K562 (cell line): Measurements from ENCODE around the gene NPIPB2. TPM values are rescaled to one million over a fixed set of nuclear protein-coding genes. Genes with fewer than 3 reads are reported as not detected.

Source experiments
- CBX8 ChIP-seq: fragments of 200-600 bp; sonication (generic); IDR thresholded peaks from 2 replicates; pipeline ENCODE4 v1.6.1; 2012; ENCODE audit warnings: borderline replicate concordance, mixed run types, low read depth, mild to moderate bottlenecking, moderate library complexity, mixed read lengths, low read length, control low read depth, inconsistent platforms; ENCODE audit not compliant: poor library complexity, severe bottlenecking; ENCODE audit errors: extremely low read depth
- ELK1 ChIP-seq: sonication (generic); formaldehyde crosslinking; IDR thresholded peaks from 2 replicates; pipeline ENCODE4 v1.8.1; 2022; ENCODE audit warnings: missing genetic modification reagents
- GTF2F1 ChIP-seq: IDR thresholded peaks from 2 replicates; pipeline ENCODE4 v1.6.1; 2011; ENCODE audit warnings: low read depth, low read length, improper control_type of control experiment
- MEF2D ChIP-seq: conservative IDR thresholded peaks from 2 replicates; pipeline ENCODE4 v1.6.1; 2016; ENCODE audit warnings: low read depth, missing genetic modification characterization, missing compliant biosample characterization
- MIER1 ChIP-seq: fragments of 450-650 bp; IDR thresholded peaks from 2 replicates; pipeline ENCODE4 v1.6.1; 2016; ENCODE audit warnings: antibody characterized with exemption, mild to moderate bottlenecking, low read depth
- NCOA1 ChIP-seq: fragments of 450-650 bp; IDR thresholded peaks from 2 replicates; pipeline ENCODE4 v1.6.1; 2016; ENCODE audit warnings: low read depth
- NEUROD1 ChIP-seq: fragments of 150-350 bp; IDR thresholded peaks from 2 replicates; pipeline ENCODE4 v1.6.1; 2014; ENCODE audit warnings: borderline replicate concordance, low read length, low read depth; ENCODE audit not compliant: partially characterized antibody
- NONO ChIP-seq, 2 experiments: fragments of 200-400 bp in 1 of 2; fragments of 450-650 bp in 1 of 2; formaldehyde crosslinking in 1 of 2; IDR thresholded peaks; 2 replicates each; pipeline ENCODE4 v1.6.1; 2017; ENCODE audit warnings: low read depth in 2 of 2, mild to moderate bottlenecking in 2 of 2, moderate library complexity in 2 of 2, low read length in 1 of 2
- PHF8 ChIP-seq: fragments of 200-600 bp; sonication (generic); IDR thresholded peaks from 2 replicates; pipeline ENCODE4 v1.6.1; 2012; ENCODE audit warnings: mixed run types, mild to moderate bottlenecking, inconsistent platforms, low read length, moderate library complexity, borderline replicate concordance
- PRPF4 ChIP-seq: fragments of 200-400 bp; formaldehyde crosslinking; IDR thresholded peaks from one replicate; pipeline ENCODE4 v1.6.1; 2017; ENCODE audit warnings: low read length, low read depth, mild to moderate bottlenecking; ENCODE audit not compliant: insufficient read depth, poor library complexity, severe bottlenecking
- SMARCA4 ChIP-seq: fragments of 450-650 bp; IDR thresholded peaks from 2 replicates; pipeline ENCODE4 v1.6.1; 2016
- SMARCE1 ChIP-seq: fragments of 450-650 bp; IDR thresholded peaks from 2 replicates; pipeline ENCODE4 v1.7.1; 2016; ENCODE audit warnings: mild to moderate bottlenecking
- TEAD1 ChIP-seq, 2 experiments: fragments of 450-650 bp in 1 of 2; sonication (generic) in 1 of 2; formaldehyde crosslinking; IDR thresholded peaks; 2 replicates each; pipeline versions ENCODE4 v1.4.0 to v1.8.0; 2020 to 2022; ENCODE audit warnings: mild to moderate bottlenecking in 2 of 2, missing genetic modification reagents in 1 of 2
- TRIM28 ChIP-seq: fragments of 450-650 bp; IDR thresholded peaks from 2 replicates; pipeline ENCODE4 v1.6.1; 2017
- U2AF1 ChIP-seq: fragments of 200-400 bp; formaldehyde crosslinking; optimal IDR thresholded peaks from 2 replicates; pipeline ENCODE3; 2017; ENCODE audit warnings: mild to moderate bottlenecking, low read depth, low read length, moderate library complexity
- ZBTB12 ChIP-seq: fragments of 250-450 bp; sonication (Bioruptor Pico); IDR thresholded peaks from 2 replicates; pipeline ENCODE4 v1.4.0; 2020
- ZEB2 ChIP-seq: fragments of 450-650 bp; IDR thresholded peaks from 2 replicates; pipeline ENCODE4 v1.6.1; 2016
- ZNF24 ChIP-seq: fragments of 450-650 bp; IDR thresholded peaks from 2 replicates; pipeline ENCODE4 v1.6.1; 2016
- ZNF277 ChIP-seq: fragments of 250-450 bp; sonication (Bioruptor Pico); IDR thresholded peaks from 2 replicates; pipeline ENCODE4 v1.8.0; 2022; ENCODE audit warnings: inconsistent platforms, mild to moderate bottlenecking, moderate library complexity, borderline replicate concordance
- ZNF695 ChIP-seq: fragments of 450-650 bp; formaldehyde crosslinking; IDR thresholded peaks from 2 replicates; pipeline ENCODE4 v1.4.0; 2020; ENCODE audit warnings: mild to moderate bottlenecking, moderate library complexity
- ZNF76 ChIP-seq: fragments of 250-450 bp; sonication (Bioruptor Pico); IDR thresholded peaks from 2 replicates; pipeline ENCODE4 v1.4.0; 2020; ENCODE audit warnings: mild to moderate bottlenecking, moderate library complexity, borderline replicate concordance
- polyA plus RNA-seq, 8 experiments: library from polyadenylated mRNA; depleted of rRNA in 4 of 8; stranded (reverse) in 5 of 8; unstranded in 3 of 8; fragments of >200 nt; fragmentation: Nextera tagmentation in 2 of 8; fragmentation: Illumina TruSeq in 1 of 8; extraction: Ambion mirVana in 2 of 8; extraction: Trizol in 1 of 8; gene quantifications; 2 replicates each; pipeline versions ENCODE4 v1.2.1 to v1.2.3, GENCODE V29; 2011 to 2014; ENCODE audit warnings: inconsistent platforms in 1 of 8, missing spikeins in 1 of 8
- total RNA-seq, 7 experiments: library from RNA; depleted of rRNA in 6 of 7; stranded (reverse); fragments of >200 nt in 6 of 7; fragmentation: Illumina TruSeq in 2 of 7; extraction: Trizol in 2 of 7; gene quantifications; 2 replicates each; pipeline versions ENCODE4 v1.2.1 to v1.2.3, GENCODE V29; 2011 to 2021; ENCODE audit warnings: low replicate concordance in 1 of 7
- TF ChIP-seq, protein P1 (sequence below): fragments of 150-350 bp; IDR thresholded peaks from 2 replicates; pipeline ENCODE4 v1.6.1; 2014; ENCODE audit warnings: low read depth, mild to moderate bottlenecking, low read length, borderline replicate concordance

NPIPB2 gene
- total and polyA plus RNA-seq, 9 of the 15 experiments (the other 6 are each of a cell fraction or from before 2014, with no cell fraction given), result 0.21 to 2.9 (median 1.6) TPM; not detected in 1

GRCh38 chr16:11916524-11917285 is 25.1 kb downstream of the NPIPB2 start (continued):
- no peak for TF ChIP-seq PRPF4
- peak; percentile 47; the same call in 1 of the 2 replicates for TF ChIP-seq SMARCA4
- no peak for TF ChIP-seq NONO (IDR thresholded peaks at IDR 0.05; ENCODE audit: low read depth in 2 of 2, low read length in 1 of 2)
- TF ChIP-seq TRIM28, result no peak
- TF ChIP-seq ZNF76 (CRISPR knock-in tag), result no peak
- no peak for TF ChIP-seq MEF2D (tag)
- TF ChIP-seq ZEB2, result no peak
- no peak for TF ChIP-seq ZNF695
- peak; percentile 68; the same call in 1 of the 2 replicates for TF ChIP-seq MIER1
- no peak for TF ChIP-seq ZNF277 (CRISPR knock-in tag)
- no peak for TF ChIP-seq ZNF24
- TF ChIP-seq U2AF1, result no peak
- TF ChIP-seq NEUROD1, result no peak
- TF ChIP-seq CBX8, result no peak
- TF ChIP-seq ZBTB12, result no peak
- TF ChIP-seq ELK1 (CRISPR knock-in tag), result no peak
- TF ChIP-seq GTF2F1, result no peak
- TF ChIP-seq, protein P1, sequence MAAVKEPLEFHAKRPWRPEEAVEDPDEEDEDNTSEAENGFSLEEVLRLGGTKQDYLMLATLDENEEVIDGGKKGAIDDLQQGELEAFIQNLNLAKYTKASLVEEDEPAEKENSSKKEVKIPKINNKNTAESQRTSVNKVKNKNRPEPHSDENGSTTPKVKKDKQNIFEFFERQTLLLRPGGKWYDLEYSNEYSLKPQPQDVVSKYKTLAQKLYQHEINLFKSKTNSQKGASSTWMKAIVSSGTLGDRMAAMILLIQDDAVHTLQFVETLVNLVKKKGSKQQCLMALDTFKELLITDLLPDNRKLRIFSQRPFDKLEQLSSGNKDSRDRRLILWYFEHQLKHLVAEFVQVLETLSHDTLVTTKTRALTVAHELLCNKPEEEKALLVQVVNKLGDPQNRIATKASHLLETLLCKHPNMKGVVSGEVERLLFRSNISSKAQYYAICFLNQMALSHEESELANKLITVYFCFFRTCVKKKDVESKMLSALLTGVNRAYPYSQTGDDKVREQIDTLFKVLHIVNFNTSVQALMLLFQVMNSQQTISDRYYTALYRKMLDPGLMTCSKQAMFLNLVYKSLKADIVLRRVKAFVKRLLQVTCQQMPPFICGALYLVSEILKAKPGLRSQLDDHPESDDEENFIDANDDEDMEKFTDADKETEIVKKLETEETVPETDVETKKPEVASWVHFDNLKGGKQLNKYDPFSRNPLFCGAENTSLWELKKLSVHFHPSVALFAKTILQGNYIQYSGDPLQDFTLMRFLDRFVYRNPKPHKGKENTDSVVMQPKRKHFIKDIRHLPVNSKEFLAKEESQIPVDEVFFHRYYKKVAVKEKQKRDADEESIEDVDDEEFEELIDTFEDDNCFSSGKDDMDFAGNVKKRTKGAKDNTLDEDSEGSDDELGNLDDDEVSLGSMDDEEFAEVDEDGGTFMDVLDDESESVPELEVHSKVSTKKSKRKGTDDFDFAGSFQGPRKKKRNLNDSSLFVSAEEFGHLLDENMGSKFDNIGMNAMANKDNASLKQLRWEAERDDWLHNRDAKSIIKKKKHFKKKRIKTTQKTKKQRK, result no peak
- no peak for TF ChIP-seq TEAD1 (CRISPR knock-in tag; IDR thresholded peaks at IDR 0.05)
- no peak for TF ChIP-seq NCOA1
- TF ChIP-seq SMARCE1, result no peak; the same call in 1 of the 2 replicates
- no peak for TF ChIP-seq PHF8
